ENCODE measurements around the gene CLEC19A.

DNA sequence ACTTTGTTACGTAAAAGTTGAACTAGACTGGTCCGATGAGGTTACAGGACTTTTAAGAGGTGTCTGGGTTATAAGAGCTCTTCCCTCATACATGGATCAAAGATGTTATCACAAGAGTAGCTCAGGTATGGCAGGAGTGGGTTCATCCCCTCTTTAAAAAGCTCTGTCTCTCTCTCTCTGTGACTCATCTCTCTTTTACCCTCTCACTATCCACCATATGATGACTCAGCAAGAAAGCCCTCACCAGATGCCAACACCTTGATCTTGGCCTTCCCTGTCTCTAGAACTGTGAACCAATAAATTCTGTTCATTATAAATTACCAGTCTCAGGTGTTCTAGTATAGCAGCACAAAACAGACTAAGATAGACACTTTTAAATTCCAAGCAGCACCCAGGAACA is 1.9 kb upstream of the CLEC19A start:
- TF ChIP-seq, protein P1, sequence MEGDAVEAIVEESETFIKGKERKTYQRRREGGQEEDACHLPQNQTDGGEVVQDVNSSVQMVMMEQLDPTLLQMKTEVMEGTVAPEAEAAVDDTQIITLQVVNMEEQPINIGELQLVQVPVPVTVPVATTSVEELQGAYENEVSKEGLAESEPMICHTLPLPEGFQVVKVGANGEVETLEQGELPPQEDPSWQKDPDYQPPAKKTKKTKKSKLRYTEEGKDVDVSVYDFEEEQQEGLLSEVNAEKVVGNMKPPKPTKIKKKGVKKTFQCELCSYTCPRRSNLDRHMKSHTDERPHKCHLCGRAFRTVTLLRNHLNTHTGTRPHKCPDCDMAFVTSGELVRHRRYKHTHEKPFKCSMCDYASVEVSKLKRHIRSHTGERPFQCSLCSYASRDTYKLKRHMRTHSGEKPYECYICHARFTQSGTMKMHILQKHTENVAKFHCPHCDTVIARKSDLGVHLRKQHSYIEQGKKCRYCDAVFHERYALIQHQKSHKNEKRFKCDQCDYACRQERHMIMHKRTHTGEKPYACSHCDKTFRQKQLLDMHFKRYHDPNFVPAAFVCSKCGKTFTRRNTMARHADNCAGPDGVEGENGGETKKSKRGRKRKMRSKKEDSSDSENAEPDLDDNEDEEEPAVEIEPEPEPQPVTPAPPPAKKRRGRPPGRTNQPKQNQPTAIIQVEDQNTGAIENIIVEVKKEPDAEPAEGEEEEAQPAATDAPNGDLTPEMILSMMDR (conservative IDR thresholded peaks at IDR 0.05) = no peak
- TF ChIP-seq EZH2 (IDR thresholded peaks at IDR 0.05; ENCODE audit: low read depth) = no peak

Data from PC-9 (cell line).